RWPE2 (cell line): ENCODE data around the gene NEBL.

Experiments
- ATAC-seq: fragments of 200-7000 bp; cut with Tn5 transposase; 3 replicates; pipeline ENCODE4 v1.9.1; 2021; ENCODE audit warnings: low read depth
- DNase-seq: peaks from one replicate; pipeline ENCODE4 v3.0.0-alpha.2; 2020; ENCODE audit warnings: low spot score
- H3K27ac ChIP-seq: fragments of 450-650 bp; 2 replicates; pipeline ENCODE4 v1.5.1; 2017; ENCODE audit warnings: mild to moderate bottlenecking; ENCODE audit not compliant: poor library complexity, severe bottlenecking
- H3K27me3 ChIP-seq: fragments of 250-450 bp; sonication (Bioruptor Pico); 2 replicates; pipeline ENCODE4 v1.5.1; 2021; ENCODE audit warnings: mild to moderate bottlenecking, moderate library complexity; ENCODE audit not compliant: insufficient read depth, poor library complexity, severe bottlenecking
- H3K36me3 ChIP-seq: fragments of 250-450 bp; sonication (Bioruptor Pico); 2 replicates; pipeline ENCODE4 v1.5.1; 2020; ENCODE audit warnings: low read depth, mild to moderate bottlenecking, moderate library complexity
- H3K4me1 ChIP-seq: fragments of 250-450 bp; sonication (Bioruptor Pico); 2 replicates; pipeline ENCODE4 v1.5.1; 2021; ENCODE audit warnings: mild to moderate bottlenecking, moderate library complexity; ENCODE audit not compliant: insufficient read depth, poor library complexity, severe bottlenecking
- H3K4me3 ChIP-seq: fragments of 250-450 bp; sonication (Bioruptor Pico); 2 replicates; pipeline ENCODE4 v1.5.1; 2021; ENCODE audit warnings: mild to moderate bottlenecking, moderate library complexity; ENCODE audit not compliant: severe bottlenecking
- H3K9me3 ChIP-seq: fragments of 250-450 bp; sonication (Bioruptor Pico); 2 replicates; pipeline ENCODE4 v1.5.1; 2021; ENCODE audit warnings: mild to moderate bottlenecking, moderate library complexity; ENCODE audit not compliant: severe bottlenecking
- CTCF ChIP-seq: fragments of 450-650 bp; IDR thresholded peaks from one replicate; pipeline ENCODE4 v1.5.1; 2017; ENCODE audit warnings: mild to moderate bottlenecking, moderate library complexity; ENCODE audit not compliant: poor library complexity, severe bottlenecking

The NEBL gene

DNA sequence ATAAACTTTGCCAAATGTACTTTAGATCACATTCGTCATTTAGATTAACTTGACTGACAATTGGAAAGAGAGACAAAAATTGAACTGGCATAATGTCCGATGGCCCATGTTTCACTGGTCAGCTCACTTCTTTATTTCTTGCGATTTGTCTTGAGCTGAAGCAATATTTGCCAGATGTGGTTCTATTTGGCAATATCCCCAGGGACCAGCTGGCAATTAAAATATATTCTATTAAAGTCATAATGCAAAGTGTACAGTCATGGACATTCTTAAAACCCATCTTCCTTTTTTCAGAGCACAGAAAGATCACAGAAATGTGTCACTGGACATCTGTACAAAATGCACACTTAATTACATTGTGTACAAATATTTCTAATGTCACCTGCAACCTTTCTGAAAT lies 26.3 kb downstream of the NEBL start:
- Histone ChIP-seq H3K36me3 (no peaks in the 10 kb centered on the region), H3K27me3 (no peaks in the 10 kb centered on the region), H3K9me3 (no peaks in the 10 kb centered on the region), H3K4me1 (no peaks in the 10 kb centered on the region), H3K27ac (no peak overlapping the region), H3K4me3 (no peak overlapping the region)
- DNase-seq (no peak), ATAC-seq (no peak)
- no peak for TF ChIP-seq CTCF

GRCh38 chr10:20863008-20863407 lies 34.1 kb downstream of the NEBL start:
- no peak overlapping the region for H3K27ac ChIP-seq
- ATAC-seq, result no peak
- no peak overlapping the region for H3K4me3 ChIP-seq
- no peaks in the 10 kb centered on the region for H3K4me1 ChIP-seq
- no peaks in the 10 kb centered on the region for H3K9me3 ChIP-seq
- TF ChIP-seq CTCF, result no peak
- DNase-seq, result no peak
- no peaks in the 10 kb centered on the region for H3K36me3 ChIP-seq
- no peaks in the 10 kb centered on the region for H3K27me3 ChIP-seq

GRCh38 chr10:20858292-20859124 lies 38.6 kb downstream of the NEBL start:
- ATAC-seq (peak; percentile 51; the same call in 1 of the 3 replicates), DNase-seq (no peak)
- peak; percentile 77 for TF ChIP-seq CTCF
- Histone ChIP-seq H3K9me3 (no peaks in the 10 kb centered on the region), H3K4me1 (no peaks in the 10 kb centered on the region), H3K27me3 (no peaks in the 10 kb centered on the region), H3K36me3 (no peaks in the 10 kb centered on the region), H3K27ac (no peak overlapping the region), H3K4me3 (no peak overlapping the region)

DNA sequence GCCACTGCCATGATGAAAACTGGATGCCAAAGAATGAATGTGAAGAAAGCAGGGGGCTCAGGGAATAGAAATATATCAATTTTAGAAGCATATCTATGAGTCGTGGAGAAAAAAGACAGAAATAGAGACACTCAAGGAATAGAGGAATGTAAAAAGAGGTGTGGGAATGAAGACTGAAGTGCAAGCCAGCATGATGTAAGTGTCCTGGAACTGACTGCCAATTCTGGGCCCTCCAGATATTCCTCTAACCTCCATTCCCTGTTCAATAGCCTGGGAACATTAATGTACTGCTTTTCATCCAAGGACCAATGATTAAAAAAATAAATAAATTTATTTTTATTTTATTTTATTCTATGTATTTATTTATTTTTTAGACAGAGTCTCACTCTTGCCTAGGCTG lies 40.6 kb downstream of the NEBL start:
- TF ChIP-seq CTCF, result no peak
- no peak overlapping the region for H3K27ac ChIP-seq
- no peak for DNase-seq
- H3K36me3 ChIP-seq, result no peaks in the 10 kb centered on the region
- ATAC-seq, result no peak
- no peaks in the 10 kb centered on the region for H3K4me1 ChIP-seq
- no peak overlapping the region for H3K4me3 ChIP-seq
- no peaks in the 10 kb centered on the region for H3K9me3 ChIP-seq
- no peaks in the 10 kb centered on the region for H3K27me3 ChIP-seq

GRCh38 chr10:20855398-20856038 lies 41.6 kb downstream of the NEBL start:
- DNase-seq (no peak), ATAC-seq (no peak)
- H3K9me3 ChIP-seq, result no peaks in the 10 kb centered on the region
- TF ChIP-seq CTCF, result peak; percentile 77
- no peaks in the 10 kb centered on the region for H3K4me1 ChIP-seq
- H3K27ac ChIP-seq, result no peak overlapping the region
- H3K36me3 ChIP-seq, result no peaks in the 10 kb centered on the region
- H3K27me3 ChIP-seq, result no peaks in the 10 kb centered on the region
- no peak overlapping the region for H3K4me3 ChIP-seq
